Muscle of arm (tissue), 12 donors: Measurements from ENCODE around the gene BSDC1. TPM values are rescaled to one million over a fixed set of nuclear protein-coding genes. Genes with fewer than 3 reads are reported as not detected.
A peak's percentile ranks its signal among the peaks of the same experiment; 100 is the strongest.
"Not testable (repeated sequence)": the region's sequence is repeated elsewhere in the genome, so short reads cannot be mapped to it uniquely, and the experiment has no call there.

Experiments
- DNase-seq: peaks from one replicate; pipeline ENCODE4 v3.0.0-alpha.2; 2013
- polyA plus RNA-seq, 12 donors: library from polyadenylated mRNA; unstranded; fragments of 120-200 nt; gene quantifications; one replicate each; pipeline ENCODE4 v1.2.1, GENCODE V29; 2013; ENCODE audit not compliant: insufficient read length in 12 of 12

The BSDC1 gene
- polyA plus RNA-seq, 12 donors, result 33.3 to 46.7 (median 41.6) TPM; not detected in 1

- no peak for DNase-seq
Observed at GRCh38 chr1:32361674-32362473, 32.4 kb downstream of the BSDC1 start.

- no peak for DNase-seq
Observed at GRCh38 chr1:32361308-32361673, 33.0 kb downstream of the BSDC1 start.

DNA sequence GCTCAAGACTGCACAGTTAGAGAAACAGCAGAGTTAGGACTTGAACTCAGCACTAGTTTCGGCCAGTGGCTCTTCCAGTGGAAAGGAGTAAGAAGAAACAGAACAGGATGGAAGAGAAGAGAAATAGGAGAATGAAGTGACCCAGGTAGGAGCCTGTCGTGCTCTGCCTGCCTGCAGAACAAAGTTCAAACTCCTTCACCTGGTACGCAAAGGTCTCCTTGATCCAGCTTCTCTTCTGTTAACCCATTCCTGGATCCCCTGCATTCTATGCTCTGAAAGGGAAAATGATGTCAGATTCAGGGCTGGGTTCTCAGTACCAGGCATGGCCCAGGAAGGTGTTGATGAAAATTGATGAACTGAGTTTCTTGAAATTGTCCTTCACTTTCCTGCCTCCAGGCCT is 35.8 kb downstream of the BSDC1 start:
- no peak for DNase-seq

GRCh38 chr1:32357614-32358013 is 36.6 kb downstream of the BSDC1 start:
- DNase-seq, result no peak

- DNase-seq, result no peak
Observed at GRCh38 chr1:32356478-32356877, 37.8 kb downstream of the BSDC1 start.

DNA sequence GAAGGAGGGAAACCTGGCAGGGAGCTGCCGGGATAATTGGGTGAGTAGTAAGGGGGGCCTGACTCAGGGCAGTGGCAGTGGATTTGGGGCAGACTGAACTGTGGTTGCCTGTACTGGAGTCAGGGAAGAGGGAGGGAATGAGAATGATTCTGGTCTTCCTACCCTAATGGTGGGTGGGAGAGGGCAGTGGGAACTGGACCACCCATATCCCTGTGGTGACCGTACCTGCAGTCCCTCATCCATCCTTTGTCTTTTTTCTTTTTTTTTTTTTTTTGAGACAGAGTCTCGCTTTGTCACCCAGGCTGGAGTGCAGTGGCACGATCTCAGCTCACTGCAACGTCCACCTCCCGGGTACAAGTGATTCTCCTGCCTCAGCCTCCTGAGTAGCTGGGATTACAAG is 38.5 kb downstream of the BSDC1 start:
- not testable (repeated sequence) for DNase-seq

DNA sequence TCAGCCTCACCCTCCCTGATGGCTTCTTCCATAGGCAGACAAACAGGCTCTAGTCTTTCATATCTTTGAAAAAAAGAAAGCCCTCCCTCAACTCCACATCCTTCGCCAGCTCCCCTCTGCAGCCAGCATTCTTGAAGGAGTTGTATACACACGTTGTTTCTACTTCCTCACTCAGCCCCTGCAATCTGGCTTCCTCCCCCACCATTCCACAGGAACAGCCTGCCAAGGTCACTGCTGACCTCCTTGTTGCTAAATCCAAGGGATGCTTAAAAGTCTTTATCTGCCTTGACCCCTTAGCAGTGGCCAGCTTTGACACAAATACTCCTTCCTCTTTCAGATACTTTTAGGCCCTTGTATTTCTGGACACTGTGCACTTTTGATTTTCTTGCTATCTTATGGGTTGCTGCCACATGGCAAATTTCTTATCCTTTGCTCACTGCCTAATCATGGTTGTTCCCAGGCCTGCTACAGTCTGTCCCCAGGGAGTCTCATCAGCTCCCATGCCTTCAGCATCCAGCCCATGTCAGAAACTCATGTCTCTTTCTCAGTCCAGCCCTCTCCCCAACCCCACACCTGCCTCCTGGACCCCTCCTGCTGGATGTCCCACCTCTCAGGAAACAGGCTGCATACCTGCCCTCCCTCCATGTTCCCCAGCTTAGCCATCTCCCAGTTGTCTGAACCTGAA is 40.2 kb downstream of the BSDC1 start:
- DNase-seq, result no peak

GRCh38 chr1:32353431-32353830 is 40.8 kb downstream of the BSDC1 start:
- DNase-seq, result no peak

DNA sequence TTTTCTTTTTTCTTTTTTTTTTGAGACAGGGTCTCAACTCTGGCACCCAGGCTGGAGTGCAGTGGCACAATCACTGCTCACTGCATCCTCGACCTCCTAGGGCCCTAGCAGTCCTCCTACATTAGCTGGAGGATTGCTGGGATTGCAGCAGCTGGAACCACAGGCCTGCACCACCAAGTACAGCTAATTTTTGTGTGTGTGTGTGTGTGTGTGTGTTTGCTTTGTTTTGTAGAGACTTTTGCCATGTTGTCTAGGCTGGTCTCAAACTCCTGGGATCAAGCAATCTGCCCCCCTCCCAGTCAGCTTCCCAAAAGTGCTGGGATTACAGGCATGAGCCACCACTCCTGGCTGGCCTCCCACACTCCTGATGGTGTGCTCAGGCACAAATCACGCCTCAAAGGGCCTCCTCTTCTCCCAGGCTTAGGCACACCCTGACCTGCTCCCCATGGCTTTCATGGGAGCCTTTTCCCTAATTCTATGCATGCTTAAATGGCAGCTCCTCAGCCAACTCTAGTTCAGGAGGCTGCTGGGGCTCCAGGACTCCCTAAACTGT is 41.3 kb downstream of the BSDC1 start:
- DNase-seq, result no peak

GRCh38 chr1:32352239-32352745 is 41.9 kb downstream of the BSDC1 start:
- DNase-seq, result no peak

GRCh38 chr1:32351399-32352238 is 42.6 kb downstream of the BSDC1 start:
- peak; percentile 96 for DNase-seq

GRCh38 chr1:32350785-32351398 is 43.3 kb downstream of the BSDC1 start:
- DNase-seq, result no peak

GRCh38 chr1:32349211-32349708 is 45.0 kb downstream of the BSDC1 start:
- DNase-seq, result no peak

GRCh38 chr1:32346532-32347157 is 47.6 kb downstream of the BSDC1 start:
- DNase-seq, result no peak

- DNase-seq, result no peak
Observed at GRCh38 chr1:32345289-32345827, 48.9 kb downstream of the BSDC1 start.

- DNase-seq, result no peak
Observed at GRCh38 chr1:32342704-32343103, 51.5 kb downstream of the BSDC1 start.

- DNase-seq, result no peak
Observed at GRCh38 chr1:32341971-32342370, 52.3 kb downstream of the BSDC1 start.

- DNase-seq, result no peak
Observed at GRCh38 chr1:32341186-32341757, 53.0 kb downstream of the BSDC1 start.

DNA sequence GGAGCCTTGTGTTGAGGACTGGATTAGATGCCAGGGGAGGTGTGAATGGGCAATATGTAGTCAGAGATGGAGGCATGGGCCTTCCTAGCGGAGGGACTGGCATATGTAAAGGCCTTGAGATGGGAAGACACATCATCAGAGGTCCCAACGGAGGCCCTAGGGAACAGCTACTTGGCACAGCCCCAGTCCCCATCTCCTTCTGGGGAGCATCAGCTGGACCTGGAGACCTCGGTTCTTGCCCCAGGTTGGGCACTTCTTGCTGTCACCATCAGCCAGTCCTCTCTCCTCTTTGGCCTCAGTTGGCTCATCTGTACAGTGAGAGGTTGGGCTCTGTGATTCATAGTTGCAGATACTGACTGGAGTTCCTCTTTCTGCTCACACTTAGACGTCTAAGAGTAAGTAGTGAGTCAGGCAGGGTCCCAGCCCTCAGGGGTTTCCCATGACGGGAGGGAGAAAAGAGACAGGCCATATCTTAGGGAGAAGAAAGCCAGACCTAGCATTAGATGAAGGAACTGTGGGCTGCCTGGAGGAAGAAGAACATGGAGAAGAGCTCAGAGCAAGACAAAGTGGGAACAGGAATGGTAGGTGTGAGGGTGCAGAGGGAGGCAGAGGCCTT is 54.8 kb downstream of the BSDC1 start:
- DNase-seq, result no peak
